ENCODE data around the gene WFIKKN2. TPM values are rescaled to one million over a fixed set of nuclear protein-coding genes. Genes with fewer than 3 reads are reported as not detected.
"Not testable (repeated sequence)": the region's sequence is repeated elsewhere in the genome, so short reads cannot be mapped to it uniquely, and the experiment has no call there.

WFIKKN2 gene
- polyA plus RNA-seq, 1 experiment, result not detected

- Histone ChIP-seq H3K27me3 (ENCODE audit: control insufficient read depth, insufficient read depth, low read length) (peaks cover 1% of the 10 kb centered on the region; the same call in 1 of the 2 replicates), H3K4me3 (ENCODE audit: low read depth, low read length) (no peak overlapping the region), H3K36me3 (ENCODE audit: control insufficient read depth, insufficient read depth, low read length) (peaks cover 6% of the 10 kb centered on the region)
- no peak for TF ChIP-seq CTCF (IDR thresholded peaks at IDR 0.05; ENCODE audit: insufficient read depth, low read depth, low read length)
- no peak for DNase-seq (ENCODE audit: low read depth)
- CTCF ChIA-PET, result interaction anchor here (0.8 to 3.0 kb wide), 2 partner anchors 91 to 97 kb away, joined by 3 to 14 read pairs; no protein-coding TSS in a partner anchor
- POLR2A ChIA-PET, result no interaction called here
Observed at GRCh38 chr17:50858486-50859225, 23.3 kb downstream of the WFIKKN2 start.

GRCh38 chr17:50859727-50860126, 24.3 kb downstream of the WFIKKN2 start:
- not testable (repeated sequence) for H3K36me3 ChIP-seq (ENCODE audit: control insufficient read depth, insufficient read depth, low read length); DNase-seq (ENCODE audit: low read depth); H3K27me3 ChIP-seq (ENCODE audit: control insufficient read depth, insufficient read depth, low read length); H3K4me3 ChIP-seq (ENCODE audit: low read depth, low read length)
- ChIA-PET CTCF (interaction anchor here (3.0 to 4.8 kb wide), 2 partner anchors 7 to 96 kb away, joined by 14 to 54 read pairs; no protein-coding TSS in a partner anchor), POLR2A (interaction anchor here (0.6 kb wide), 1 partner anchor 140 kb away, joined by 9 read pairs; no protein-coding TSS in a partner anchor)

- TF ChIP-seq CTCF (IDR thresholded peaks at IDR 0.05; ENCODE audit: insufficient read depth, low read depth, low read length), result no peak
- no peak for DNase-seq (ENCODE audit: low read depth)
- Histone ChIP-seq H3K27me3 (ENCODE audit: control insufficient read depth, insufficient read depth, low read length) (no peaks in the 10 kb centered on the region), H3K36me3 (ENCODE audit: control insufficient read depth, insufficient read depth, low read length) (peaks cover 7% of the 10 kb centered on the region), H3K4me3 (ENCODE audit: low read depth, low read length) (no peak overlapping the region)
- POLR2A ChIA-PET, result interaction anchor here (0.6 kb wide), 1 partner anchor 15 kb away, joined by 5 read pairs; no protein-coding TSS in a partner anchor
- CTCF ChIA-PET, result interaction anchor here (1.3 to 4.8 kb wide), 5 partner anchors 8 to 99 kb away, joined by 3 to 54 read pairs (median 5); no protein-coding TSS in a partner anchor
Observed at GRCh38 chr17:50861334-50861676, 25.9 kb downstream of the WFIKKN2 start.

- CTCF ChIA-PET, result interaction anchor here (1.4 to 4.8 kb wide), 5 partner anchors 9 to 94 kb away, joined by 3 to 54 read pairs (median 8); no protein-coding TSS in a partner anchor
- DNase-seq (ENCODE audit: low read depth), result no peak
- no peak for TF ChIP-seq CTCF (IDR thresholded peaks at IDR 0.05; ENCODE audit: insufficient read depth, low read depth, low read length)
- Histone ChIP-seq H3K27me3 (ENCODE audit: control insufficient read depth, insufficient read depth, low read length) (no peaks in the 10 kb centered on the region), H3K36me3 (ENCODE audit: control insufficient read depth, insufficient read depth, low read length) (peaks cover 7% of the 10 kb centered on the region), H3K4me3 (ENCODE audit: low read depth, low read length) (no peak overlapping the region)
- POLR2A ChIA-PET, result interaction anchor here (0.6 kb wide), 1 partner anchor 260 kb away, joined by 3 read pairs; no protein-coding TSS in a partner anchor
Observed at GRCh38 chr17:50861822-50862528, 26.6 kb downstream of the WFIKKN2 start.

GRCh38 chr17:50863221-50863843, 27.9 kb downstream of the WFIKKN2 start:
- TF ChIP-seq CTCF (IDR thresholded peaks at IDR 0.05; ENCODE audit: insufficient read depth, low read depth, low read length), result peak; percentile 54
- Histone ChIP-seq H3K4me3 (ENCODE audit: low read depth, low read length) (no peak overlapping the region), H3K27me3 (ENCODE audit: control insufficient read depth, insufficient read depth, low read length) (no peaks in the 10 kb centered on the region), H3K36me3 (ENCODE audit: control insufficient read depth, insufficient read depth, low read length) (peaks cover 7% of the 10 kb centered on the region)
- ChIA-PET POLR2A (interaction anchor here (0.7 kb wide), 2 partner anchors 87 to 91 kb away, joined by 12 to 18 read pairs; no protein-coding TSS in a partner anchor), CTCF (interaction anchor here (0.7 to 4.8 kb wide), 11 partner anchors 10 to 136 kb away, joined by 3 to 54 read pairs (median 3); no protein-coding TSS in a partner anchor)
- no peak for DNase-seq (ENCODE audit: low read depth)
